IPS-18c (cell line): ENCODE data around the gene USP47.

Source experiments
- H3K4me3 ChIP-seq: 2 replicates; pipeline ENCODE4 v1.7.0; 2013; ENCODE audit warnings: low read depth, mild to moderate bottlenecking, low read length, moderate library complexity; ENCODE audit not compliant: insufficient read depth
- H3K9me3 ChIP-seq: one replicate; pipeline ENCODE4 v1.6.1; 2013; ENCODE audit warnings: mild to moderate bottlenecking, low read length, moderate library complexity; ENCODE audit not compliant: control insufficient read depth, insufficient read depth

Gene USP47

GRCh38 chr11:11899401-11899800, 57.6 kb downstream of the USP47 start:
- H3K4me3 ChIP-seq, result no peak overlapping the region
- no peaks in the 10 kb centered on the region for H3K9me3 ChIP-seq

- Histone ChIP-seq H3K4me3 (no peak overlapping the region), H3K9me3 (no peaks in the 10 kb centered on the region)
These were observed 60.2 kb downstream of the USP47 start for GRCh38 chr11:11901929-11902328.

GRCh38 chr11:11909727-11910126, 68.0 kb downstream of the USP47 start:
- H3K9me3 ChIP-seq, result no peaks in the 10 kb centered on the region

GRCh38 chr11:11910541-11910940, 68.8 kb downstream of the USP47 start:
- Histone ChIP-seq H3K9me3 (no peaks in the 10 kb centered on the region), H3K4me3 (no peak overlapping the region)

More at GRCh38 chr11:11909727-11910126, 68.0 kb downstream of the USP47 start:
- no peak overlapping the region for H3K4me3 ChIP-seq

GRCh38 chr11:11913395-11913794, 71.6 kb downstream of the USP47 start:
- Histone ChIP-seq H3K4me3 (no peak overlapping the region), H3K9me3 (no peaks in the 10 kb centered on the region)

- no peaks in the 10 kb centered on the region for H3K9me3 ChIP-seq
- H3K4me3 ChIP-seq, result no peak overlapping the region
These were observed 73.9 kb downstream of the USP47 start for GRCh38 chr11:11915625-11916024.

GRCh38 chr11:11916981-11917399, 75.2 kb downstream of the USP47 start:
- Histone ChIP-seq H3K4me3 (no peak overlapping the region), H3K9me3 (no peaks in the 10 kb centered on the region)

- H3K4me3 ChIP-seq, result no peak overlapping the region
- no peaks in the 10 kb centered on the region for H3K9me3 ChIP-seq
These were observed 82.1 kb downstream of the USP47 start for GRCh38 chr11:11923828-11924227.

- H3K9me3 ChIP-seq, result no peaks in the 10 kb centered on the region
- H3K4me3 ChIP-seq, result no peak overlapping the region
These were observed 88.1 kb downstream of the USP47 start for GRCh38 chr11:11929920-11930319.

- no peaks in the 10 kb centered on the region for H3K9me3 ChIP-seq
- no peak overlapping the region for H3K4me3 ChIP-seq
These were observed 89.8 kb downstream of the USP47 start for GRCh38 chr11:11931461-11932055.

- H3K9me3 ChIP-seq, result no peaks in the 10 kb centered on the region
These were observed 93.8 kb downstream of the USP47 start for GRCh38 chr11:11935536-11935935.

GRCh38 chr11:11937433-11937832, 95.7 kb downstream of the USP47 start:
- no peak overlapping the region for H3K4me3 ChIP-seq
- no peaks in the 10 kb centered on the region for H3K9me3 ChIP-seq

More at GRCh38 chr11:11935536-11935935, 93.8 kb downstream of the USP47 start:
- no peak overlapping the region for H3K4me3 ChIP-seq

- H3K9me3 ChIP-seq, result no peaks in the 10 kb centered on the region
These were observed 96.2 kb downstream of the USP47 start for GRCh38 chr11:11937957-11938356.

GRCh38 chr11:11940551-11940950, 98.8 kb downstream of the USP47 start:
- Histone ChIP-seq H3K4me3 (no peak overlapping the region), H3K9me3 (no peaks in the 10 kb centered on the region)

More at GRCh38 chr11:11937957-11938356, 96.2 kb downstream of the USP47 start:
- no peak overlapping the region for H3K4me3 ChIP-seq

GRCh38 chr11:11942668-11943067, 100.9 kb downstream of the USP47 start:
- H3K4me3 ChIP-seq, result no peak overlapping the region
- H3K9me3 ChIP-seq, result no peaks in the 10 kb centered on the region

GRCh38 chr11:11944444-11944843, 102.7 kb downstream of the USP47 start:
- Histone ChIP-seq H3K4me3 (no peak overlapping the region), H3K9me3 (no peaks in the 10 kb centered on the region)

- Histone ChIP-seq H3K4me3 (no peak overlapping the region), H3K9me3 (no peaks in the 10 kb centered on the region)
These were observed 104.4 kb downstream of the USP47 start for GRCh38 chr11:11946180-11946579.

- Histone ChIP-seq H3K9me3 (no peaks in the 10 kb centered on the region), H3K4me3 (no peak overlapping the region)
These were observed 105.1 kb downstream of the USP47 start for GRCh38 chr11:11946878-11947277.

- Histone ChIP-seq H3K9me3 (no peaks in the 10 kb centered on the region), H3K4me3 (no peak overlapping the region)
These were observed 106.1 kb downstream of the USP47 start for GRCh38 chr11:11947825-11948224.
